Measurements from ENCODE around the gene AGA.

GRCh38 chr4:177413076-177413475 is 29.2 kb downstream of the AGA start:
- no peak for TF ChIP-seq GLIS3 (CRISPR knock-in tag; IDR thresholded peaks at IDR 0.05)
- no peak for TF ChIP-seq PATZ1 (CRISPR knock-in tag; IDR thresholded peaks at IDR 0.05; ENCODE audit: borderline replicate concordance)
- TF ChIP-seq ZC3H10 (CRISPR knock-in tag; IDR thresholded peaks at IDR 0.05) = no peak
- TF ChIP-seq ZFP3 (CRISPR knock-in tag; IDR thresholded peaks at IDR 0.05) = no peak
- no peak for TF ChIP-seq ZNF8 (CRISPR knock-in tag; IDR thresholded peaks at IDR 0.05)
